IMR-90 (cell line): ENCODE measurements around the gene TAF7L. TPM values are rescaled to one million over a fixed set of nuclear protein-coding genes. Genes with fewer than 3 reads are reported as not detected.
"Not testable (repeated sequence)": the region's sequence is repeated elsewhere in the genome, so short reads cannot be mapped to it uniquely, and the experiment has no call there.

Source experiments
- ATAC-seq: fragments of 200-7000 bp; cut with Tn5 transposase; 2 replicates; pipeline ENCODE4 v1.9.1; 2020; ENCODE audit warnings: low read depth, mild to moderate bottlenecking, moderate library complexity
- BruUV-seq: library from RNA; stranded (reverse); fragments of 400-500 nt; replicated peaks from 2 replicates; lab custom pipeline; 2021; lab: Mats Ljungman, UMichigan
- CTCF ChIA-PET: fragments of 300-600 bp; formaldehyde crosslinking; extraction: SDS; loops from one replicate; lab custom pipeline; 2021; ENCODE audit warnings: antibody characterized with exemption; lab: Yijun Ruan, JAX
- POLR2A ChIA-PET: fragments of 300-600 bp; sonication (Branson Sonifier 250); formaldehyde crosslinking; loops from one replicate; lab custom pipeline; 2022; ENCODE audit warnings: antibody characterized with exemption; ENCODE audit not compliant: unreplicated experiment; lab: Charles Lee
- DNase-seq: peaks from one replicate; pipeline ENCODE4 v3.0.0; 2013
- H2AFZ ChIP-seq: replicated peaks from 2 replicates; pipeline ENCODE3; 2013; ENCODE audit warnings: low read length, mild to moderate bottlenecking; ENCODE audit not compliant: poor library complexity
- H2AK5ac ChIP-seq: 2 replicates; pipeline ENCODE4 v1.6.1; 2013; ENCODE audit warnings: low read depth, low read length, inconsistent platforms
- H2AK9ac ChIP-seq: replicated peaks from 2 replicates; pipeline ENCODE3; 2013; ENCODE audit warnings: mild to moderate bottlenecking, low read depth, low read length, moderate library complexity; ENCODE audit not compliant: poor library complexity
- H2BK120ac ChIP-seq: 2 replicates; pipeline ENCODE4 v1.6.1; 2013; ENCODE audit warnings: low read depth, low read length, inconsistent platforms
- H2BK15ac ChIP-seq: 3 replicates; pipeline ENCODE4 v1.6.1; 2013; ENCODE audit warnings: low read depth, low read length, inconsistent platforms
- H2BK20ac ChIP-seq: 2 replicates; pipeline ENCODE4 v1.6.1; 2013; ENCODE audit warnings: low read depth, mild to moderate bottlenecking, inconsistent platforms, low read length, moderate library complexity
- H2BK5ac ChIP-seq: 2 replicates; pipeline ENCODE4 v1.6.1; 2013; ENCODE audit warnings: mild to moderate bottlenecking, low read depth, low read length, inconsistent platforms; ENCODE audit not compliant: poor library complexity, severe bottlenecking
- H3K14ac ChIP-seq: replicated peaks from 2 replicates; pipeline ENCODE4 v1.6.1; 2013; ENCODE audit warnings: low read depth, low read length, inconsistent platforms
- H3K18ac ChIP-seq: 2 replicates; pipeline ENCODE4 v1.6.1; 2013; ENCODE audit warnings: low read depth, low read length, control low read depth
- H3K23ac ChIP-seq: 2 replicates; pipeline ENCODE4 v1.6.1; 2013; ENCODE audit warnings: low read depth, low read length, inconsistent platforms
- H3K27ac ChIP-seq: 2 replicates; pipeline ENCODE4 v1.5.1; 2013; ENCODE audit warnings: mild to moderate bottlenecking, control low read depth, low read length; ENCODE audit not compliant: insufficient read depth
- H3K27me3 ChIP-seq: 2 replicates; pipeline ENCODE4 v1.6.1; 2013; ENCODE audit warnings: low read length; ENCODE audit not compliant: control insufficient read depth, insufficient read depth
- H3K36me3 ChIP-seq: 2 replicates; pipeline ENCODE4 v1.6.1; 2013; ENCODE audit warnings: low read length, mixed read lengths; ENCODE audit not compliant: control insufficient read depth, insufficient read depth
- H3K4ac ChIP-seq: 2 replicates; pipeline ENCODE4 v1.6.1; 2013; ENCODE audit warnings: low read depth, low read length, inconsistent platforms
- H3K4me1 ChIP-seq: 2 replicates; pipeline ENCODE4 v1.6.1; 2013; ENCODE audit warnings: low read length, mixed read lengths; ENCODE audit not compliant: control insufficient read depth, insufficient read depth
- H3K4me2 ChIP-seq: 2 replicates; pipeline ENCODE4 v1.6.1; 2013; ENCODE audit warnings: low read depth, mild to moderate bottlenecking, control low read depth, low read length, moderate library complexity
- H3K4me3 ChIP-seq: 2 replicates; pipeline ENCODE4 v1.5.1; 2013; ENCODE audit warnings: low read depth, mild to moderate bottlenecking, control low read depth, low read length, moderate library complexity; ENCODE audit not compliant: insufficient read depth
- H3K56ac ChIP-seq: 2 replicates; pipeline ENCODE4 v1.6.1; 2013; ENCODE audit warnings: low read length, inconsistent platforms; ENCODE audit not compliant: insufficient read depth; ENCODE audit errors: extremely low read depth
- H3K79me1 ChIP-seq, 2 experiments: 2 replicates each; pipeline ENCODE4 v1.6.1; 2013; ENCODE audit warnings: low read length in 2 of 2, inconsistent platforms in 1 of 2, low read depth in 1 of 2
- H3K9ac ChIP-seq: 2 replicates; pipeline ENCODE4 v1.6.1; 2013; ENCODE audit warnings: low read depth, low read length, control low read depth
- H3K9me1 ChIP-seq: 2 replicates; pipeline ENCODE4 v1.6.1; 2013; ENCODE audit warnings: low read length, inconsistent platforms; ENCODE audit not compliant: insufficient read depth
- H3K9me3 ChIP-seq: 2 replicates; pipeline ENCODE4 v1.6.1; 2013; ENCODE audit warnings: low read length; ENCODE audit not compliant: control insufficient read depth, insufficient read depth
- H4K20me1 ChIP-seq: 2 replicates; pipeline ENCODE4 v1.6.1; 2013; ENCODE audit warnings: low read length, inconsistent platforms; ENCODE audit not compliant: insufficient read depth
- H4K5ac ChIP-seq: 2 replicates; pipeline ENCODE4 v1.6.1; 2013; ENCODE audit warnings: mild to moderate bottlenecking, low read depth, low read length, control low read depth
- H4K8ac ChIP-seq, 2 experiments: 2 replicates each; pipeline ENCODE4 v1.6.1; 2013; ENCODE audit warnings: low read depth in 2 of 2, low read length in 2 of 2, control low read depth in 1 of 2, inconsistent platforms in 1 of 2
- H4K91ac ChIP-seq: 2 replicates; pipeline ENCODE4 v1.6.1; 2013; ENCODE audit warnings: low read depth, low read length, inconsistent platforms; ENCODE audit not compliant: insufficient read depth
- CHD1 ChIP-seq: IDR thresholded peaks from 2 replicates; pipeline ENCODE4 v1.6.1; 2012; ENCODE audit warnings: low read depth, low read length, improper control_type of control experiment
- MAFK ChIP-seq: IDR thresholded peaks from 2 replicates; pipeline ENCODE4 v1.6.1; 2012; ENCODE audit warnings: low read depth, low read length, improper control_type of control experiment
- RAD21 ChIP-seq: IDR thresholded peaks from 2 replicates; pipeline ENCODE4 v1.6.1; 2012; ENCODE audit warnings: low read length, improper control_type of control experiment
- RFX5 ChIP-seq: IDR thresholded peaks from 2 replicates; pipeline ENCODE4 v1.8.0; 2012; ENCODE audit warnings: low read depth, mild to moderate bottlenecking, low read length, moderate library complexity
- WGBS, 2 experiments: methylation state at CpG; one replicate each; pipeline versions ENCODE4 v1.1.5 to v1.1.7; 2013; ENCODE audit warnings: missing lambda C conversion rate in 2 of 2; ENCODE audit not compliant: insufficient read length in 1 of 2; ENCODE audit errors: extremely low coverage in 2 of 2; 5-methylcytosine and 5-hydroxymethylcytosine counted together
- dilution Hi-C: fragments of 300-500 bp; cut with HindIII; formaldehyde crosslinking; loops from one replicate; pipeline ENCODE4 v1.14.3; 2018; ENCODE audit warnings: low sequenced_read_pairs; ENCODE audit not compliant: unreplicated experiment
- in situ Hi-C: fragments of 300-500 bp; cut with MboI; formaldehyde crosslinking; loops from 3 replicates; pipeline ENCODE4 v1.14.3; 2019; ENCODE audit warnings: low sequenced_read_pairs, inconsistent platforms, mixed read lengths
- intact Hi-C: fragments of 100-400 bp; cut with micrococcal nuclease; formaldehyde crosslinking; loops from 2 replicates; pipeline ENCODE4 v1.10.0; 2022
- polyA plus RNA-seq, 3 experiments: library from polyadenylated mRNA; depleted of rRNA; stranded (reverse); fragments of >200 nt; gene quantifications; 2 replicates each; pipeline ENCODE4 v1.2.3, GENCODE V29; 2012; ENCODE audit warnings: low replicate concordance in 1 of 3
- total RNA-seq: library from RNA; depleted of rRNA; stranded (reverse); fragments of >200 nt; gene quantifications from 2 replicates; pipeline ENCODE4 v1.2.3, GENCODE V29; 2012
- TF ChIP-seq, protein P1 (sequence below): fragments of 150-350 bp; IDR thresholded peaks from 2 replicates; pipeline ENCODE4 v1.6.1; 2017; ENCODE audit warnings: mild to moderate bottlenecking, antibody characterized with exemption, low read length, low read depth

Gene TAF7L
- total and polyA plus RNA-seq, 2 of the 4 experiments (the other 2 are of a cell fraction): 0.18 to 0.22 TPM

DNA sequence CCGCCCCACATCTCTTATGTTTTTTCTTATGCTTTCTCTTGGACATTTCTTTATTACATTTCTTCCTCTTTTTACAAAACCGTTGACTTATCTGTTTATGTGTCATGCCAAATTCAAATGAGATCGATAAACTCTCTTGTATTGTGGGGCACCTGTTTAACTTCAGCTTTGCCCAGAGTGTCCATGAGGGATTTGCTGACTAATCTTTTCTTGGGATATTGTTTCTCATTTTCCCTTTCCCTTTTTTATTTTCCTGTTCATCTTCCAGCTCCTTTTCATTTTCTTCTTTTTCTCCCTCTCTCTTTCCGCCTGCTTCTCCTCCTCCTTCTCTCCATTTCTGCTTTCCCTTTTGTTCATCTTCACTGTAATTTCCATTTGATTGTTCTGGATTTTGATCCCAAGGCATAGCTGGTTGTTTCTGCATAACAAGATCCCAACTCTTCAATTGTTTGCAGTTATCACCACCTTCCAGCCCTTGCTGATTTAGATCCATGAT, 46.7 kb upstream of the TAF7L start:
- POLR2A ChIA-PET: no interaction called here
- Histone ChIP-seq H4K20me1 (no peaks in the 10 kb centered on the region), H4K8ac (no peak overlapping the region), H3K27me3 (no peaks in the 10 kb centered on the region), H3K56ac (no peak overlapping the region), H3K23ac (no peak overlapping the region), H3K79me1 (no peaks in the 10 kb centered on the region), H3K18ac (no peak overlapping the region), H2BK20ac (no peak overlapping the region), H3K27ac (no peak overlapping the region), H3K4me3 (no peak overlapping the region), H4K91ac (no peak overlapping the region), H2AFZ (no peak overlapping the region), H2AK9ac (no peak overlapping the region), H2BK120ac (no peak overlapping the region), H3K4me2 (no peak overlapping the region), H3K9ac (no peak overlapping the region), H3K9me1 (no peaks in the 10 kb centered on the region), H2AK5ac (no peak overlapping the region), H3K4me1 (no peaks in the 10 kb centered on the region), H3K14ac (no peak overlapping the region), H3K9me3 (no peaks in the 10 kb centered on the region), H4K5ac (no peak overlapping the region), H2BK5ac (no peak overlapping the region), H3K36me3 (no peaks in the 10 kb centered on the region), H3K4ac (no peak overlapping the region), H2BK15ac (no peak overlapping the region)
- ATAC-seq: no peak
- in situ Hi-C loops: no loop called here
- 86% methylated on average over 1 of the region's 4 CpGs; no CpG with 5 or more reads in 1 of the 2 experiments for WGBS, 2 experiments
- intact Hi-C loops: no loop called here
- no TSS peak for BruUV-seq
- no peak for DNase-seq
- TF ChIP-seq RFX5 (no peak), MAFK (peak; percentile 74), RAD21 (no peak), CHD1 (no peak)
- TF ChIP-seq, protein P1, sequence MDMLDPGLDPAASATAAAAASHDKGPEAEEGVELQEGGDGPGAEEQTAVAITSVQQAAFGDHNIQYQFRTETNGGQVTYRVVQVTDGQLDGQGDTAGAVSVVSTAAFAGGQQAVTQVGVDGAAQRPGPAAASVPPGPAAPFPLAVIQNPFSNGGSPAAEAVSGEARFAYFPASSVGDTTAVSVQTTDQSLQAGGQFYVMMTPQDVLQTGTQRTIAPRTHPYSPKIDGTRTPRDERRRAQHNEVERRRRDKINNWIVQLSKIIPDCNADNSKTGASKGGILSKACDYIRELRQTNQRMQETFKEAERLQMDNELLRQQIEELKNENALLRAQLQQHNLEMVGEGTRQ: no peak
- dilution Hi-C loops: no loop called here
- CTCF ChIA-PET: no interaction called here

DNA sequence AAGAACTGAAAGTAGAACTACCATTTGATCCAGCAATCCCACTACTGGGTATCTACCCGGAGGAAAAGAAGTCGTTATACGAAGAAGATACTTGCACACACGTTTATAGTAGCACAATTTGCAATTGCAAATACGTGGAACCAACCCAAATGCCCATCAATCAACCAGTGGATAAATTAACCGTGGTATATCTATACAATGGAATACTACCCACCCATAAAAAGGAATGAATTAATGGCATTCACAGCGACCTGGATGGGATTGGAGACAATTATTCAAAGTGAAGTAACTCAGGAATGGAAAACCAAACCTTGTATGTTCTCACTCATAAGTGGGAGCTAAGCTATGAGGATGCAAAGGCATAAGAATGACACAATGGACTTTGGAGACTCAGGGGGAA, 43.2 kb upstream of the TAF7L start:
- no CpG with 5 or more reads among the region's 7 CpGs for WGBS, 2 experiments
- H3K4me3 ChIP-seq, dilution Hi-C loops, H3K23ac ChIP-seq, H3K27me3 ChIP-seq, DNase-seq, H2BK15ac ChIP-seq, H3K4me2 ChIP-seq, H3K4ac ChIP-seq, H3K18ac ChIP-seq, H3K9me1 ChIP-seq, POLR2A ChIA-PET, H2BK20ac ChIP-seq, H3K79me1 ChIP-seq, H3K27ac ChIP-seq, H3K56ac ChIP-seq, in situ Hi-C loops, H3K9me3 ChIP-seq, H2AK9ac ChIP-seq, H2BK5ac ChIP-seq, CTCF ChIA-PET, H4K8ac ChIP-seq, ATAC-seq, H3K14ac ChIP-seq, H3K36me3 ChIP-seq, H2BK120ac ChIP-seq, BruUV-seq, H4K20me1 ChIP-seq, H2AK5ac ChIP-seq, H2AFZ ChIP-seq, H3K9ac ChIP-seq, H3K4me1 ChIP-seq, intact Hi-C loops, H4K91ac ChIP-seq, H4K5ac ChIP-seq: not testable (repeated sequence)
